Prostate gland (tissue), 2 donors: ENCODE data around the gene TNIP3.

Source experiments
- POLR2AphosphoS5 ChIP-seq: sonication (generic); formaldehyde crosslinking; IDR thresholded peaks from one replicate; pipeline ENCODE4 v1.6.1; 2017; ENCODE audit warnings: antibody characterized with exemption
- TF ChIP-seq, protein P1 (sequence below), 4 experiments: fragments of 200-600 bp in 2 of 4; fragments of 450-650 bp in 2 of 4; sonication (generic) in 2 of 4; IDR thresholded peaks; 1 replicate in 3 of 4; 2 replicates in 1 of 4; pipeline ENCODE4 v1.5.1; 2016 to 2019; ENCODE audit warnings: antibody characterized with exemption in 4 of 4, mild to moderate bottlenecking in 2 of 4, moderate library complexity in 2 of 4

DNA sequence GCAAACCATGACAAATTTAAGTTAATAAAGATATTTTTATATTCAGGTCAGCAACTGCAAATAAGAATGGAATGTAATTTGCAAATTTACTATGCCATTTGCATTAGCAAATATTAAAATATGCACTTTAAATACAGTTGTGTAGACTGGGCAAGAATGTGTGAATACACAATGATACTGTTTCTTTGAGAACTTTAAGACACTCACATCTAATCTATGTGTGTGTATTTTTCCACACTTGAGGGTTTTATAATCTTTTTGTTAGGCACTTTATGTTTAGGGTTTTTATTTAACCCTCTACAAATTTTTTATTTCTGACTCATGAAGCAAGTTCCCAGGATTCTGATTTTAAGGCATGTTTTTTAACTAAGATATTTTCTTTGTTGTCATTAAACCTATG, 67.9 kb downstream of the TNIP3 start:
- TF ChIP-seq, protein P1, sequence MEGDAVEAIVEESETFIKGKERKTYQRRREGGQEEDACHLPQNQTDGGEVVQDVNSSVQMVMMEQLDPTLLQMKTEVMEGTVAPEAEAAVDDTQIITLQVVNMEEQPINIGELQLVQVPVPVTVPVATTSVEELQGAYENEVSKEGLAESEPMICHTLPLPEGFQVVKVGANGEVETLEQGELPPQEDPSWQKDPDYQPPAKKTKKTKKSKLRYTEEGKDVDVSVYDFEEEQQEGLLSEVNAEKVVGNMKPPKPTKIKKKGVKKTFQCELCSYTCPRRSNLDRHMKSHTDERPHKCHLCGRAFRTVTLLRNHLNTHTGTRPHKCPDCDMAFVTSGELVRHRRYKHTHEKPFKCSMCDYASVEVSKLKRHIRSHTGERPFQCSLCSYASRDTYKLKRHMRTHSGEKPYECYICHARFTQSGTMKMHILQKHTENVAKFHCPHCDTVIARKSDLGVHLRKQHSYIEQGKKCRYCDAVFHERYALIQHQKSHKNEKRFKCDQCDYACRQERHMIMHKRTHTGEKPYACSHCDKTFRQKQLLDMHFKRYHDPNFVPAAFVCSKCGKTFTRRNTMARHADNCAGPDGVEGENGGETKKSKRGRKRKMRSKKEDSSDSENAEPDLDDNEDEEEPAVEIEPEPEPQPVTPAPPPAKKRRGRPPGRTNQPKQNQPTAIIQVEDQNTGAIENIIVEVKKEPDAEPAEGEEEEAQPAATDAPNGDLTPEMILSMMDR (IDR thresholded peaks at IDR 0.05), result no peak
- TF ChIP-seq POLR2AphosphoS5, result no peak
